Measurements from ENCODE around the gene PPP4R3B. TPM values are rescaled to one million over a fixed set of nuclear protein-coding genes. Genes with fewer than 3 reads are reported as not detected.

PPP4R3B gene
- total and polyA plus RNA-seq, 2 experiments from 2014 or later = 39.1 to 41.8 TPM

DNA sequence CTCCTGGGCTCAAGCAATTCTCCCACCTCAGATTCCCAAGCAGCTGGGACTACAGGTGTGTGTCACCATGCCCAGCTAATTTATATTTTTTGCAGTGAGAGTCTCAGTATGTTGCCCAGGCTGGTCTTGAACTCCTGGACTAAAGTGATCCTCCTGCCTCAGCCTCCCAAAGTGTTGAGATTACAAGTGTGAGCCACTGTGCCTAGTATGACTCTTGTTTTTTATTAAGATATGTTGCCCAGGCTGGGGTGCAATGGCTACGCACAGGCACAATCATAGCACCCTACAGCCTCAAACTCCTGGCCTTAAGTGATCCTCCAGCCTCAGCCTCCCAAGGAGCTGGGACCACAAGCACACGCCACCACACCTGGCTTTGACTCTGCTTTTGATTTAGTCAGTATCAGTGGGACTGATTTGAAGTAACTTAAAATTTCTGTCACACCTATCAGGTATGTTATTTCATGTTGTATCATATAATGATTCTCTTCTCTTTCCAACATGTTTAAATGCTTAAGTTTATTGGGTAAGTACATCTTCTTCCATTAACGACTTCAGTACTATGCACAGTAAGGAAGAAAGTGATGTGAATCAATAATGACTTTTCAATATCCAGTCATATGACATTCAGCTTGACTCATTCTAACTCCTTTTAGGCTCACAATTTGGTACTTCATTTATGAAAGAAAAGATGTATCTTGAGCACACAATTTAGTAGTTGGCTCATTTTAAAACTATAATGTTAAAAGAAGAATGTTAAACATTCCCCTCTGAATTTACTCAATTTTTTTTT is 6.3 kb downstream of the PPP4R3B start:
- Histone ChIP-seq H3F3A (ENCODE audit: insufficient read depth) (peaks cover 4% of the 10 kb centered on the region; the same call in 1 of the 2 replicates), H3K36me3 (ENCODE audit: low read depth) (peaks cover 39% of the 10 kb centered on the region)
- 96% methylated on average over 3 of the region's 3 CpGs for WGBS, 2 experiments (ENCODE audit: low coverage in 1 of 2, low lambda C conversion rate in 2 of 2, missing lambda C conversion rate in 2 of 2)

DNA sequence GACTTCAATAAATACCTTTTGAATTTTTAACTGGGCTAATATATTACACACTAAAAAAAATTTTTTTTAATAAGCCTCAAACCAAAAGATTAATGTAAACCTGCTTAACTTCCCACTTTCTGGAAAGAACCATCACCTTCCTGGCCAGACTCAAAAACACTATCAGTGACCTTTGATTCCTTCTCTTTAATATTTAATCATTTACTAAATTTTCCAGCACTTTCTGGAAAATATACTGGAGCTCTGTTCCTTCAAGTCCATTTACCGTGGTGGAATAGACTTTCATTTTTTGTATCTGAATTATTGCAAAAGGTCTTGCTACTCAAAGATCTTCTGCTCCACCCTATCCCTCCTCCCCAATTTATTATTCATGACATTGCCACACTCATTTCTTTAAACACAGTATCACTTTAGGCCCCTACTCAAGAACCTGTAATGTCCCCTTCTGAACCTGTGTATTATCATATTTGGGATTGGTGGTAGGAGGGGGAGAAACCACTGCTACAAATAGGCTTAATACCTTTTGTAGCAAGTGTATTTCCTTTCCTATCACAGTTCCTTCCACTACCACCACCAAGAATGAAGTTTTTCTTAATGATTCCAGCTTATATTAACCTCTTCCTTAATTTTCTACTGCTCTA is 7.4 kb downstream of the PPP4R3B start:
- no peak for DNase-seq
- Histone ChIP-seq H3K4me1 (ENCODE audit: insufficient read depth) (peaks cover 7% of the 10 kb centered on the region), H3K79me2 (ENCODE audit: insufficient read depth) (peaks cover 100% of the 10 kb centered on the region), H3K9ac (no peak overlapping the region), H3K36me3 (ENCODE audit: low read depth) (peaks cover 35% of the 10 kb centered on the region), H3K27ac (no peak overlapping the region), H3K9me2 (ENCODE audit: insufficient read depth) (no peaks in the 10 kb centered on the region), H2AFZ (no peak overlapping the region), H3K4me3 (no peak overlapping the region), H3K9me3 (ENCODE audit: low read depth) (no peaks in the 10 kb centered on the region), H3F3A (ENCODE audit: insufficient read depth) (no peaks in the 10 kb centered on the region), H4K20me1 (ENCODE audit: insufficient read depth) (no peaks in the 10 kb centered on the region), H3K4me2 (ENCODE audit: unreplicated experiment) (no peak overlapping the region), H3K27me3 (replicated peaks; ENCODE audit: insufficient read depth) (no peaks in the 10 kb centered on the region)
- in situ Hi-C loops (cut with MboI) = no loop called here
- TF ChIP-seq EZH2phosphoT487 (IDR thresholded peaks at IDR 0.05; ENCODE audit: insufficient read depth, low read depth) = no peak
- TF ChIP-seq EZH2 (IDR thresholded peaks at IDR 0.05; ENCODE audit: insufficient read depth, poor library complexity, severe bottlenecking) = no peak
- 94 to 100% methylated on average over 1 of the region's 1 CpG for WGBS, 2 experiments (ENCODE audit: low coverage in 1 of 2, low lambda C conversion rate in 2 of 2, missing lambda C conversion rate in 2 of 2)

More for the DNA sequence above, 6.3 kb downstream of the PPP4R3B start:
- Histone ChIP-seq H3K4me1 (ENCODE audit: insufficient read depth) (peaks cover 18% of the 10 kb centered on the region), H3K27ac (no peak overlapping the region), H2AFZ (no peak overlapping the region), H3K9ac (no peak overlapping the region), H3K79me2 (ENCODE audit: insufficient read depth) (peaks cover 100% of the 10 kb centered on the region), H3K4me2 (ENCODE audit: unreplicated experiment) (no peak overlapping the region), H3K4me3 (no peak overlapping the region), H4K20me1 (ENCODE audit: insufficient read depth) (no peaks in the 10 kb centered on the region), H3K9me3 (ENCODE audit: low read depth) (no peaks in the 10 kb centered on the region), H3K27me3 (replicated peaks; ENCODE audit: insufficient read depth) (no peaks in the 10 kb centered on the region), H3K9me2 (ENCODE audit: insufficient read depth) (no peaks in the 10 kb centered on the region)
- DNase-seq = no peak
- no peak for TF ChIP-seq EZH2phosphoT487 (IDR thresholded peaks at IDR 0.05; ENCODE audit: insufficient read depth, low read depth)
- TF ChIP-seq EZH2 (IDR thresholded peaks at IDR 0.05; ENCODE audit: insufficient read depth, poor library complexity, severe bottlenecking) = no peak
- in situ Hi-C loops (cut with MboI) = no loop called here

DNA sequence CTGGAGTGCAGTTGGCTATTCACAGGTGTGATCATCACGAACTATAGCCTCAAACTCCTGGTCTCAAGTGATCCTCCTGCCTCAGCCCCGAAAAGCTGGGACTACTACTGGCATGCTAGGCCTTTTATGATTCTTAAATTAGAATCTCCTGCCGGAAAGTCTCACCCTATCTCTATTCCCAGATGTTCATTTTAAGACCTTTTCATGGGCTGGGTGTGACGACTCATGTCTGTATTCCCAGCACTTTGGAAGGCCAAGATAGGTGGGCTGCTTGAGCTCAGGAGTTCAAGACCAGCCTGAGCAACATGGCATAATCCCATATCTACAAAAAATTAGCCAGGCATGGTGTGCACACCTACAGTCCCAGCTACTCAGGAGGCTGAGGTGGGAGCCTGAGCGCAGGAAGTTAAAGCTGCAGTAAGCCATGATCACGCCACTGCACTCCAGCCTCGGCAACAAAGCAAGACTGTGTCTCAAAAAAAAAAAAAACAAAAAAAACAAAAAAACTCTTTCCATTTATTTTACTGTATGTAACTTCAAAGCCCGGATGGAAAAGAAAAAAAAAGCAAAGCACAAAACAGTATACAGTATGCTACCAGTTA is 8.1 kb downstream of the PPP4R3B start:
- no peak for TF ChIP-seq EZH2phosphoT487 (IDR thresholded peaks at IDR 0.05; ENCODE audit: insufficient read depth, low read depth)
- no peak for TF ChIP-seq EZH2 (IDR thresholded peaks at IDR 0.05; ENCODE audit: insufficient read depth, poor library complexity, severe bottlenecking)
- no peak overlapping the region for H3K4me2 ChIP-seq (ENCODE audit: unreplicated experiment)
- 73 to 74% methylated on average over 8 of the region's 8 CpGs for WGBS, 2 experiments (ENCODE audit: low coverage in 1 of 2, low lambda C conversion rate in 2 of 2, missing lambda C conversion rate in 2 of 2)
- H3K9ac ChIP-seq = no peak overlapping the region
- peaks cover 28% of the 10 kb centered on the region for H3K36me3 ChIP-seq (ENCODE audit: low read depth)
- H2AFZ ChIP-seq = no peak overlapping the region
- H3K79me2 ChIP-seq (ENCODE audit: insufficient read depth) = peaks cover 100% of the 10 kb centered on the region
- H3K27ac ChIP-seq = no peak overlapping the region
- no peaks in the 10 kb centered on the region for H3K9me2 ChIP-seq (ENCODE audit: insufficient read depth)
- no peaks in the 10 kb centered on the region for H4K20me1 ChIP-seq (ENCODE audit: insufficient read depth)
- no peaks in the 10 kb centered on the region for H3K27me3 ChIP-seq (replicated peaks; ENCODE audit: insufficient read depth)
- in situ Hi-C loops (cut with MboI) = no loop called here
- no peaks in the 10 kb centered on the region for H3F3A ChIP-seq (ENCODE audit: insufficient read depth)
- DNase-seq = no peak
- peaks cover 3% of the 10 kb centered on the region for H3K4me1 ChIP-seq (ENCODE audit: insufficient read depth)
- H3K4me3 ChIP-seq = no peak overlapping the region
- H3K9me3 ChIP-seq (ENCODE audit: low read depth) = no peaks in the 10 kb centered on the region

DNA sequence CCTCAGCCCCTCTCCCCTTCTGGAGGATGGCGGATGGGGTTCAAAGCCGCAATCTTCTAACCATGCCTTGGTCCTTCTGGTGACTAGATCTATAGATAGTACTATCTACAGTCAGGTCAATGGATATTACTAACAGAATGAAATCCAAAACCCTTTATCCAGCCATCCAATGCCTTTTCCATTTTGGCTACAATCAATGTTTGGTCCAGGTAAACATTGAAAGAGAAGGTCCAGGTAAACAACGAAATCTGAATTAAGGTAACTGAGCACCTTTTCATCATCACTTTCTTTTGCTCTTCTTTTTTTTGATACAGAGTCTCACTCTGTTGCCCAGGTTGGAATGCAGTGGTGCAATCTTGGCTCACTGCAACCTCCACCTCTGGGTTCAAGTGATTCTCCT is 9.7 kb downstream of the PPP4R3B start:
- 95 to 97% methylated on average over 3 of the region's 3 CpGs for WGBS, 2 experiments (ENCODE audit: low coverage in 1 of 2, low lambda C conversion rate in 2 of 2, missing lambda C conversion rate in 2 of 2)

More for the DNA sequence above, 9.7 kb downstream of the PPP4R3B start:
- TF ChIP-seq EZH2 (IDR thresholded peaks at IDR 0.05; ENCODE audit: insufficient read depth, poor library complexity, severe bottlenecking) (no peak), EZH2phosphoT487 (IDR thresholded peaks at IDR 0.05; ENCODE audit: insufficient read depth, low read depth) (no peak)
- in situ Hi-C loops (cut with MboI) = no loop called here
- H3K4me3 ChIP-seq = no peak overlapping the region
- peaks cover 13% of the 10 kb centered on the region for H3K36me3 ChIP-seq (ENCODE audit: low read depth)
- no peaks in the 10 kb centered on the region for H3K27me3 ChIP-seq (replicated peaks; ENCODE audit: insufficient read depth)
- no peak for DNase-seq
- no peaks in the 10 kb centered on the region for H3K9me3 ChIP-seq (ENCODE audit: low read depth)
- H3K79me2 ChIP-seq (ENCODE audit: insufficient read depth) = peaks cover 100% of the 10 kb centered on the region
- H2AFZ ChIP-seq = no peak overlapping the region
- H3F3A ChIP-seq (ENCODE audit: insufficient read depth) = no peaks in the 10 kb centered on the region
- H3K4me2 ChIP-seq (ENCODE audit: unreplicated experiment) = no peak overlapping the region
- no peak overlapping the region for H3K9ac ChIP-seq
- no peaks in the 10 kb centered on the region for H3K9me2 ChIP-seq (ENCODE audit: insufficient read depth)
- H3K4me1 ChIP-seq (ENCODE audit: insufficient read depth) = peaks cover 8% of the 10 kb centered on the region
- H4K20me1 ChIP-seq (ENCODE audit: insufficient read depth) = no peaks in the 10 kb centered on the region
- no peak overlapping the region for H3K27ac ChIP-seq
